RKO (cell line): Measurements from ENCODE around the gene STARD10.

Experiments
- DNase-seq: peaks from one replicate; pipeline ENCODE4 v3.0.0-alpha.2; 2016; ENCODE audit warnings: low spot score

The STARD10 gene

DNA sequence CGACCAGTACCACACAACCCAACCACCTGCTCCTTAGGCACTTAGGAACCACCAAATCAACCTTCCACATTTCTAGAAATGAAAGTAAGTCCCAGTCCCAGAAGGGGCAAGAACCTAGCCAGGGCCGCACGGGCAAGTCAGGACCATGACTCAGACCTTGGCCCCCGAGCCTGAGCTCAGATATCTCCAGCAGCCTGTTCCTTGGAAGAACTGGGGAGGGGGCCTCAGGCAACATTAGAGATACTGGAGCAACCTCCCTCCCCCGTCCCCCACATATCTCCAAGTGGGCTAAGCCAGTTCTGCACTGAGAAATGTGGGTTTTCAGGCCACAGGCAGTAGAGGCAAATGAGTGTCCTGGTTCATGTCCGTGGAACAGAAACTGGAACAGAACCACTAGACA, 49.4 kb downstream of the STARD10 start:
- no peak for DNase-seq

- no peak for DNase-seq
Observed at GRCh38 chr11:72743321-72744221, 50.3 kb downstream of the STARD10 start.

- no peak for DNase-seq
Observed at GRCh38 chr11:72742513-72743320, 51.1 kb downstream of the STARD10 start.

DNA sequence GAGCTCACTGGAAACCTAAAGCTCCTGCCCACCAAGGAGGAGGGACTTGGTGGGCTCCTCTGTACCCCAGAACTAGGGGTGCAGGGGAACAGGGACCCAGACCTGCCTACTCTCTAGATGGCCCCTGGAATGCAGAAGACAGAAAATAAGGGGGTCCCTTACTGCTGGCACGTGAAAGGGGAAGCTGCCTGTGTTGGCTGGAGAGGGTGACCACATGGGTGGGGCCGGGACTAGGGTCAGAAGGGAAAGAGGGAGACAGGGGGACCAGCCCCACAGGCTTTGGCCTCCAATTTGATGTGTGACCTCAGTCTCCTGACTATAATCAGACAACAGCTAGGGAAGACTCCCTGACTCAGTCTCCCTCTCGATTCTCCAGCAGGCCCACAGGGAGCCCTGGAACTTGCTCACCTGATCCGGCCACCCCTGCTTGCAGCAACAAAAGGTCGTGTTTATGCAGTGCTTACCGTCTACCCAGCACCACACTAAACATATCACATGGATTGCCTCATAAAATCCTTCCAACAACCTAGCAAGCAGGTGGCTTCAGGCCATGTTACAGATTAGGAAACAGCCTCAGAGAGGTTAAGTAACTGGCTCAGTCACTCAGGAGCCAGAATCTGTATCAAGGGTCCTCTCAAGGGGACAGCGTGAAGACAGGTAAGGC, 51.9 kb downstream of the STARD10 start:
- DNase-seq = no peak

DNA sequence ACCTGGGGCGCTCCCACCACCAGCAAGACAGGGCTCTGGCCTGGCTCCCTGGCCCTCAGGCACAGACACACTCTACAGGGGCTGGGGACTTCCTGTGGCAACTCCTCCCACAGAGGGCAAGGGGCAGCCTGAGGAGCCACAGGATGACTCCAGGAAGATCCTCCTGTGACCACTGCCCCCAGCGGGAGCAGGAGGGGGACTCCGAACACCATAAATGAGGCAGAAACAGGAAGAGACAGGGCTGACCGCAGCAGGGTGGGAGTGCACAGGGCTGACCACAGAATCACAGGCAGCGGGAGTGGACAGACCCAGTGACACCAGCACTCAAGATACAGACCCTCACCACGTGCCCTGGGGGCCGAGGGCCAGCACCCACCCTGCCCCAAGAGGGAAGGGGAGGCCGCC, 52.4 kb downstream of the STARD10 start:
- DNase-seq = no peak

DNA sequence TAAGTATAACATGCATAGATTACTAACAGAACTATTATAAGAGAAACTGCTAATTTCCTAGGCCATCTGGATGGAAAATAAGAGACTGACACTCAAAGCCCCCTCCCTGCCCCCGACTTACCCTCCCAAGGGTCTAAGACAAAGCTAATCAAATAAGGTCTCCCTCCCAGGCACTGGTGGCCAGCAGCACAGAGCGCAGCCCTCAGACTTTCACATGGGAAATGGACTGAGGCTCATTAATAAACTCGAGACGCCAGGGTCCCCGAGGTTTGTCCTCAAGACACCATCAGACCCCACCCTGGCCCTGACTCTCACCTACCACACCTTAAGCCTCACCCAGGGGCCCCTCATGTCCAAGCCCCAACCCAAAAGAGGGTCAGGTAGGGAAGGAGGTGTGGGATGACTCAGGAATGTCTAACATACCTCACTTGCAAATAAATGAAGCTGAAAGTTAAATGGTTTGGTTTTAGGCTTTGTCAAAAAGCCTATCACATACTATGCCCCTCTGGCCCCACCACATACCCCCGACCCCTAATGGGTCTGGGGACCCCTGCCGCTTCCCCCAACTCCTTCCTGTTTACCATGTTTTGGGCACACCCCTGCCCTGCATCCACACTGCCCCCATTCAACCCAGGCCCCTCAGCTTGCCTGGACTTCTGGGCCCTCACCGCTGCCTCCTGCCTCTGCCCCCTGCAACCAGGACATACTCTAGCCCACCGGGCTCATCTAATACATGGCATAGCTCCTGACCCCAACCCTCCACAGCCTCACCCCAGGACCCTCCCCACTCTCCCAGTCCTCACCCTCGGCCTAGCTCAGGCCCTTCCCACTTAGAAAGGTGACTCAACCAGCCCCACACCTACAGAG, 53.1 kb downstream of the STARD10 start:
- DNase-seq = no peak

GRCh38 chr11:72740060-72740424, 53.8 kb downstream of the STARD10 start:
- DNase-seq = no peak

DNA sequence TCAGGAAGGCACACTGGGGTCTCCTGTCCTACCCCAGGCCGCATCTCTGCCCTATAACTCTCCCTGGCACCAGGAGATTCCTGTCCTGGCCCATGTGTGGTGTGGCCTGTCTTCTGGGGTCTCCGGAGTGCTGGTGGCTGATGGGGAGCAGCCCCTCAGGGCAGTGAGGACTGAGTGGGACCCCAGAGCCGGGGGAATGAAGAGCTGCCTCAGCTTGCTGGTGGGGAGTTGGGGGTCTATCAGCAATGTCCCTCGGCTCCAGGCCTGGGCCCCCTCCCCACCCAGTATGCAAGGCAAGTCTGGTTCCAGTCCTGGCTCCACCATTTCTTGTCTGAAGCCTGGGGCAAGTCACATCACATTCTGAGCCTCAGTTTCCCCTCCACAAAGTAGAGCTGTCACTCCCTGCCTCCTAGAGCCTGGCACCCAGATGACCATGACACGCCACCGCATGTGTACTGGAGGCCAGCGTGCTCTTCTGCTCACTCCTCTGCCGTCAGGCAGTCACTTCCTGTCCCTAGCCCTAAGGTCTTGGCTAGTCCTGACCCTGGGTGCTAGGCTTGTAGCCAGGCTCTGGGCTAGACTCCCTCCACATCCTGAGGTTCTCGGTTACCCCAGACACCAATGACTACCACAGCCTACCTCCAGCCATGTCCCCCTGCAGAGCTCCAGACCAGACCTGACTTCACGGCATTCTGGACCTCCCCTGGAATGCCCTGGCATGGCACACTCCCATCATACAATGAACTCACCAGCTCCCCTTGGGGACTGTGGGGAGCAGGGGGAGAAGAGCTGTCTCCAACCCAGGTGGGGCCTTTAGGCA, 54.4 kb downstream of the STARD10 start:
- no peak for DNase-seq

GRCh38 chr11:72738199-72739141, 55.4 kb downstream of the STARD10 start:
- no peak for DNase-seq

DNA sequence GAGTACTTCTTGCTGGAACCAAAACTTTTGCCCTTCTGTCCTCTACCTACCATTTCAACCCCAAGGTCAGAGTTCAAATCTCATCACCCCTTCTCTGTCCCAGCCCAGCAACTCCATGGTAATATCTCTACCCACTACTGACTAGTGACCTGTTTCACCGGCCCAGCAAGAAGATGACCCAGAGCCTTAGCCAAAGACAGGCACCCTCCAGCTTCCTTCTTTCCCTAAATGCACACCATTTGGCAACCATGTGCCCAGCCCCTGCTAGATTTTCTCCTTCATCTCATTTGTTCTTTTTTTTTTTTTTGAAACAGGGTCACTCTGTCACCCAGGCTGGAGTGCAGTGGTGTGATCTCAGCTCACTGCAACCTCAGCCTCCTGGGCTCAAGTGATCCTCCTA, 56.5 kb downstream of the STARD10 start:
- DNase-seq = no peak

- DNase-seq = peak; percentile 69
Observed at GRCh38 chr11:72736452-72737069, 57.3 kb downstream of the STARD10 start.

DNA sequence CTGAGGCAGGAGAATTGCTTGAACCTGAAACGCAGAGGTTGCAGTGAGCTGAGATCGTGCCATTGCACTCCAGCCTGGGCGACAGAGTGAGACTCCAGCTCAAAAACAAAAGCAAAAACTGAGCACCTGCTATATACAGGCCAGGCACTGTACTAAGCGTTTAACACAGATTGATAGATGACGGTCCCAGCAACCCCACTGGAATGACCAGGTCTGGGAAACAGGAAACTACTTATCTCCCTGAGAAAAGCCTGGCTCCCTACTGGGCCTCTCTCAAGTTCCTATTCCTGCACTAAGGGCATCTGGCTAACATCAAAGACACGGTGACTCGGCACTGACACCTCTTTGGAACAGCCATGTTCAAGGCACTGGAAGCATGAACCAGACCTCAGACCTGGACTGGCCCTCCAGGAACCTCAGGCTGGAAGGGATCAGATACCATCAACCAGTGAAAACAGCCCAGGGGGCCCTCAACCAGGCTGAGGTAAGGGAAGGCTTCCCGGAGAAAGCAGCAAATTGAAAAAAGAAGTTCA, 58.3 kb downstream of the STARD10 start:
- peak; percentile 59 for DNase-seq

DNA sequence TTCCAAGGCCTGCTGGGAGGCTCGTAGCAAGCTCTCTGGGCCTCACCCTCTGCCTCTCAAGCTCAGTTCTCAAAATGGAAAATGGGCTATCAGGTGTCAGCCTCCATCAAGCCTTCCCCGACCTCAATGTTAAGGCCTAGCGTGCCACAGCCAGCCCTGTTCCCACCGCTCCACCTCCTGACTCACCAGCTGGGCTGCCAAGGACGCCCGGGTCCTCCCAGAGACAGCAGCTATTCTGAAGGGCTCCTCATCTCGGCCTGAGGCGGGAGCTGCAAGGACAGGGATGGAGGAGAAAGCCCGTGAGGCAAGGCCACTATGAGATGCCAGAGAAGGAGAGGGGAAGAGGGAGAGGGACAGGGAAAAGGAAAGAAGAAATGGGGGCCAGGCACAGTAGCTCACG, 61.5 kb downstream of the STARD10 start:
- no peak for DNase-seq

- DNase-seq = no peak
Observed at GRCh38 chr11:72730737-72731136, 63.1 kb downstream of the STARD10 start.

GRCh38 chr11:72730243-72730642, 63.6 kb downstream of the STARD10 start:
- DNase-seq = no peak

- DNase-seq = no peak
Observed at GRCh38 chr11:72727521-72727920, 66.3 kb downstream of the STARD10 start.

GRCh38 chr11:72726266-72727220, 67.3 kb downstream of the STARD10 start:
- no peak for DNase-seq

DNA sequence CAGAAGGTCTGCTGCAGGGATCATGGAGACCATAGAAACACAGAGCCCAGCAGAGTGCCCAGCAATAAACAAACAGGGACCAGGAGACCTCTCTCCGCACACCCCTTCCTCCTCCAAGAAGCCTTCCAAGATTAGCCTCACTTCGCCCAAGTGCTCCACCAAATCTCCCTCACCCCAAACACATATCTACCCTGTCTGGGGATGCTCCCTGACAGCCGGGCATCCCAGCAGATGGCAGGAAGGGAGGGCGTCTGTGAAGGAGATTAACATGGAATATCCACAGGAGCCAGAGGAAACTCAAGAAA, 68.2 kb downstream of the STARD10 start:
- DNase-seq = no peak
